GM18502 (cell line): ENCODE results near the gene TTYH3.

Experiments used
- ATAC-seq: cut with Tn5 transposase; IDR thresholded peaks from one replicate; pipeline ENCODE4 v1.9.1; 2021; ENCODE audit warnings: mild to moderate bottlenecking; ENCODE audit not compliant: unreplicated experiment, poor library complexity

Gene TTYH3

DNA sequence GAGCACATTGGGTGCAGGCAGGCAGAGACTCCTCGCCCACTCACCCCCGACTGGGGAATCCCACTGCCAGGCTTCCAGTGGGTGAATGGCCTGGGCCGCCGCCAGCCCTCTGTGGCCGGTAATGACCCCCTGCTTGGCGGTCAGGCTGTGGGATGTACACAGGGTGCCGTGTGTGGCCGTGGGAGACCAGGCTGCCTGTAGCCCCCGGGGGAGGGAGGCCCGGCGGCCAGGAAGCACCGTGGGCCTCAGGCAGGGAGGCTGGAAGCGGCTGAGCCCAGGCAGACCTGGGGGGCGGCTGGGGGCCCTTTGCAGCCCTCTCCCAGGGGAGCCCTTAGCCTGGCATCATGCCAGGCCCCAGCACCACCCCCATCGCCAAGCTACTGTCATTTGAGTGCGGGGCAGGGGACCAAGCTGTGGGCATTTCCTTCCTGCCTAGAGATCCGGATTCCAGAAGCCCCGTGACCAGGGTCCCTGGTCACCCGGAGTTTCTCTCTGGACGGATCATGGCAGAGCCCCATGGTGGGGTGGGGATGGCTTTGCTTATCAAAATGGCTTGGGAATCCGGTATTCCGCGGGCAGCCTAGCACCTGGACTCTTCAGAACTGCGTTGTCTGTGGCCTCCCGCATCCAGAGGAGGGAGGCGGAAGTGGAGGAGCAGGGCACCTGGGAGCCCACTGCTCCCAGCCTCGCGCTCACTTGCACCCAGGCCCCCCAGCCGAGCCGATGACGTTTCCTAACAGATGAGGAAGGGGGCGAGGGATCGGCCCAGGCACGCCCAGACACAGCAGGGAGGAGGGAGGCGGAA, 1.1 kb downstream of the TTYH3 start:
- peak; percentile 14 for ATAC-seq

DNA sequence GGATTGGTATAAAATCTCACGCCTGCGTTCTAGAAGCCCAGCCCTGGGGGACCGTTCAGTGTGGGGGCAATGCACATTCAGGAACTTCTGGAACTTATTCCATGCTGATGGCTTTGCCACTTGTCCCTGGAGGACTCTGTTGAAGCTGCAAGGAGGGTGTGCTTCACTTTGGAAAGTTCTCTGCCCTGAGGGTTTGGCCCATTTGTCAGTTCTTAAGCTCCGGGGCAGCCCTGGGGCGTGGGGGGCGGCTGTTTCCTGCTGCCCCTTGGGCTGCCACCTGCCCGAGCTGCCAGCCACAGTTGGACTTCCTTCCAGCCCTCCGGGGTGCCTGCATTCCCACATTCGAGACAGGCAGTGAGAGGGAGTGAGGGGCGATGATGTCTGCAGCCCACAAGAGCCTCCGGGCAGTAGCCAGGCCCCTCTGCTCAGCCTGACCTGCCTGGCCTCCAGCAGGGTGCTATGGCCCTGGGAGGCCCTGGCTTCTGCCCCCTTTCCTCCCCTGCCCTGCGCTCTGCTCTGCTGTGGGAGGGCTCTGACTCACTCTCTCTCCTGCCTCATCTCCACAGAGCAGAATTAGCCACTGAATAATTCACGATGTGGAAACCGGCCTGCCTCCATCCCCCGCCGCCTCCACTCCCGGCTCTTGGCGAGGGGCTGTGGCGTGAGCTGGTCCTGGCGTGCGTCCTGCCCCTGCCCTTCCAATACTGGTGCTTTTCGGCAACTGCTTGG, 1.9 kb downstream of the TTYH3 start:
- no peak for ATAC-seq

DNA sequence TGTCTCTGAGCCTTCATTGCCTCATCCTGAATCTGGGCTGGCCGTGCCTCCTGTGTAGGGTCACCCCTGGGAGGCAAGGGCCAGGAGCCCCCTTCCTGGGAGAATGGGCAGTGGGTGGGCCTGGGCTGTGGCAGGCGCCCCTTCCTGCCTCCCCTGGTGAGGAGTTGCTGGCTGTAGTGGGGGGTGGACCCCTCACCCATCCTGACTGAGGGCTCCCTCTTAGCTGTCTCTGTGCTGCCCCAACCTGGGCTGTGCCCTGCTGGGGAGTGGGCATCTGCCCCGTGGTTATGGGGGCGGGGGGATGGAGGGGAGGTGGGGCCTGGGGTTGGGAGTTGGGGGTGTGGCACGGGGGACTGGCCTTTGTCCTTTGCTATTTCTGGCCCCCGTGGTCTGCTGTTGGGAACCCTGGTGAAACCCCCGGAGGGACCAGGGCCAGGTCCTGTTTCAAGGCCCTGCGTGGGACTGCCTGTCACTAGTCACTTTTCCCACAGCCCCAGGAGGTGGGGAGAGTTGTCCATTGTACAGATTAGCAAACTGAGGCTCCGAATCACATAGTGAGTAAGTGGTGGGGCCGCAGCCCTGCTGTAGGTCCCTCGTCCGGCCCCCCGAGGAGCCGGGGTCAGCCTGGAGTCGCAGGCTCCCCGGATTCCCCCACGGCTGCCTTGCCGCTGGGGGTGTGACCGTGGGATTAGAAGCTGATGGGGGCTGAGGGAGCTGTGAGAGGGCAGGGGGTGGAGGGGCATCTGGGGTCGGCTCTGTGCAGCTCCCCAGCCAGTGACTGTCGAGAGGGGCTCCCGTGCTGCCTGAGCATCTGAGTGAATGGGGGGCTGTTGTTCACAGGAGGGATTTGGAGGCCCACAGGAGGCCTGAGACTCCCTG, 2.7 kb downstream of the TTYH3 start:
- no peak for ATAC-seq

DNA sequence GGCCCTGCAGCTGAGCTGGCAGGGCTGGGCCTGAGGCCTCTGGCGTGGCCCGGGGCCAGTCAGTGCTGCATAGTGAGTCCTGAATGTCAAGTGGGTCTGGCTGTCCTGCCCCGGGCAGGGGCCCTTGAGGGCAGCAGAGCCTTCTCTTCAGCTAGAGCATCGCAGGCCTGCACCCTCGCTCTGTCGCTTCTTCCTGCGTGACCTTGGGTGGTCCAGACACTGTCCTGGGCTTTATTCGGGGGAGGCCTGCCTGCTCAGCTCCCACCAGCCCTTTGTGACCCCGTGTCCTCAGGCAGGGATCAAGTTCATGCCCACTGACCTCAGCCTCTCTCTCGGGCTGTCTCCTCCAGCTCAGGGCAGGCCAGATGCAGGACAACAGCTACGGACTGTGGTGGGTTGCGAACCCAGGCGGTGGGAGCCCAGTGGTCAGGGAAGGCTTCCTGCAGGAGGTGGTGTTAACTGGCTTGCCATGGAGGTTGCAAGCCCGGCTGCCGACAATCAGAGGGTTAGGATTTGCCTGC, 3.4 kb downstream of the TTYH3 start:
- ATAC-seq: no peak

DNA sequence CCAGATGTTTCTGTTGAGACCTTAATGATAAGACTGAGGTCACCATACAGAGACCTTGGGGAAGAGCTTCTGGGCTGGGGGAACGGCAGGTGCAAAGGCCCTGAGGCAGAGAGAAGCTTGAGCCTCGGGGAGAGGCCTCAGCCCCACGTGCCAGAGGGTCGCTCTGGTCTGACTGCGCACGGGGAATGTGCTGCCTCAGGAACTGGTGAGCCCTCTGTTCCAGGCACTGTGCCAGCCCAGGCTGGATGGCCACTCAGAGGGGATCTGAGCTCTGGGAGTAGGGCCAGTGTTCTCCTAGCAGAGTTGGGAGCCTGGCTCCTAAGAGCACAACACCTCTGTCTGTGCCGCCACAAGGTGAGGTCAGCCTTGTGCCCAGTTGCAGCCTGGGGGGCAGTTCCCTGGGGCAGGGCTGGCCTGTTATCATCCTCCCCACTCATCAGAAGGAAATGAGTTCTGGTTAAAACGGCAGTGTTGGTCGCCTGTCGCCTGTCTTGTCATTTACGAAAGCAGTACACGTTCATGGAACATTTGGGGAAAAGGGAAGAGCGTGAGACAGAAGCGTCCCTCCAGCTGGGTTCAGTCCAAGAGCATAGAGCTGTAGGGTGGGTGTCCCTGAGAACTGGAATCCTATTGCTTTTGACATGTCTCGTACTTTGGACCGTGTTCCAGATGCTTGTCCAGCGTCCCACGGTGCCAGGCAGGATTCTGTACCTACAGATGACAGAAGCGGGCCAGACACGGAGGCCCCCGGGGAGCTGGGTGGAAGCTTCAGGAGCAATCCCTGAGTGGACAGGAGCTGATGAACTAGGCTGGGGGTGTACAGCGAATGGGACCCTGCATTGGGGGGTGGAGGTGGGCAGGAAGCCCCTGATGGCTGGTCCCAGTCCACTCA, 4.3 kb downstream of the TTYH3 start:
- ATAC-seq: no peak

DNA sequence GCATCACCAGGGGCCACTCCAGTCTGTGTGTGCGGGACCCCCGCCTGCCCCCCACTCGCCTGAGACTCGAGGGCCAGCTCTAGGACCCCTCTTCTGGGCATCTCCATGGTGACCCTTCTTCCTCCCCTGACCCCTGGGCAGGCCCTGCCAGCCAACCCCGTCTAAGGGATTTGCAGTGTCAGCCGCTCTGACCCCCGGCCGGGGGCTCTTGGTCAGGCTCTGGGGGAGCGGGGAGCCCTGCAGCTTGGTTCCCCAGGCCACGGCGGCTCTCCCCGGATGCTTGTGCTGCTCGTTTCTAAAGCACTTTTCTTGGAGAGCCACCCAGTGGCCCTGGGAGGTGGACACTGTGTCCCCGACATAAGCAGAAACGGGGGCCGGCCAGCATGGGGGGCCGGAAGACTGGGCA, 5.3 kb downstream of the TTYH3 start:
- ATAC-seq: no peak

GRCh38 chr7:2637505-2638223, 5.9 kb downstream of the TTYH3 start:
- ATAC-seq: no peak

DNA sequence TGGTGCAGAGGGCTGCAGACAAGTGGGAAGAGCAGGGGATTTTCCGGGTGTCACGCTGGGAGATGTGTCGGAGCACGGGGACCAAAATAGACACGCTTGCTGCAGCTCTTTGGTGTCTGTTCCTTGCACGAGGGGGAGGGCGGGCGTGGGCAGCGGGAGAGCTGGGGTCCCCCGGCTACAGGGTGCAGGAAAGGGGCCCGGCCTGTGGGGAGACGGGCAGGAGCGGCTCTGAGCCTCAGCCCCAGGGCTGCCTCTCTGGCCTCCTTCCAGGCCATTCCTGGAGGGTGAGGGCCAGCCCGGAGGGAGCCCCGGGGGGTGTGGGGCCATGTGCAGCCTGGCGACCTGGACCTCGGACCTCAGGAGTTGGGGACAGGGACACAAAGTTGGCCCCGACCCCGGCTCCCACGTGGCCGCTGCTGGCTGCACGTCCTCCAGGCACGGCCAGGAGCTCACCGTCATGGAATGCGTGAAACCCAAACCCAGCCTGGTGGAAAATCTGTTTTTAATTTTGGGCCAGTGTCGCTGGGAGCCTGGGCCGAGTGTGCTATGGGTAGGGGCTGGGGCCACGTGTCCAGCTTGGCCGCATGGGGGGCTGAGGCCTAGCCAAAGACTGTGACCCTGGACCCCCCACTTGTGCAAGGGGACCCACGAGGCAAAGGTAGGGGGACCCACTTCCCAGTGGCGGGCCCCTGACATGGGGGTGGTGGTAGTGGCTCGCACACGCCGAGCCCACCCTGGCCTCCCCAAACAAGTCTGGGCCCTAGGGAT, 6.6 kb downstream of the TTYH3 start:
- ATAC-seq: no peak

DNA sequence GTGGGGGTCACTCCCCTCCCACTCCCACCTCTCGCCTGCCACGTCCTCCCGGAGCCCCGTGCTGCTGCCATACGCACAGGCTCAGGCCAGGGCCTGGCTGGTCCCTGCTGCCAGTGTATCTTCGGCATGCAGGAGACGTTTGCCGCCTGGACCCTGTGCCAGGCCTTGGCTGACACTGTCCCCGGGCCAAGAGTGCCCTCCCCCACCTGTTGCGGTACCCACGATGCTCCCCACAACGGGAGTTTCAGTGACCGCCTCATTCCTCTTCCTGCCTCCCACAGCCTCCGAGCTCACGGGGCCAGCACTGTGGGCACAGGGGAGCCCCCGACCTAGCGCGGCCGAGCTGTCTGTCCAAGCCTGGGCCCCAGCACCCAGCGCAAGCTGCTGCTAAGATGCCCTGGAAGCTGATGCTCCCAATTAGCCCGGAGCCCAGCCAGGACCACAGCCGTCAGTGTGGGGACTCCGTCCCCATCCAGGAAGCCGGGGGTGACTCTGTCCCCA, 7.4 kb downstream of the TTYH3 start:
- ATAC-seq: no peak

- no peak for ATAC-seq
Measured at GRCh38 chr7:2639695-2640481, 8.1 kb downstream of the TTYH3 start.

- no peak for ATAC-seq
Measured at GRCh38 chr7:2640482-2640830, 8.7 kb downstream of the TTYH3 start.

- no peak for ATAC-seq
Measured at GRCh38 chr7:2640846-2641316, 9.1 kb downstream of the TTYH3 start.

DNA sequence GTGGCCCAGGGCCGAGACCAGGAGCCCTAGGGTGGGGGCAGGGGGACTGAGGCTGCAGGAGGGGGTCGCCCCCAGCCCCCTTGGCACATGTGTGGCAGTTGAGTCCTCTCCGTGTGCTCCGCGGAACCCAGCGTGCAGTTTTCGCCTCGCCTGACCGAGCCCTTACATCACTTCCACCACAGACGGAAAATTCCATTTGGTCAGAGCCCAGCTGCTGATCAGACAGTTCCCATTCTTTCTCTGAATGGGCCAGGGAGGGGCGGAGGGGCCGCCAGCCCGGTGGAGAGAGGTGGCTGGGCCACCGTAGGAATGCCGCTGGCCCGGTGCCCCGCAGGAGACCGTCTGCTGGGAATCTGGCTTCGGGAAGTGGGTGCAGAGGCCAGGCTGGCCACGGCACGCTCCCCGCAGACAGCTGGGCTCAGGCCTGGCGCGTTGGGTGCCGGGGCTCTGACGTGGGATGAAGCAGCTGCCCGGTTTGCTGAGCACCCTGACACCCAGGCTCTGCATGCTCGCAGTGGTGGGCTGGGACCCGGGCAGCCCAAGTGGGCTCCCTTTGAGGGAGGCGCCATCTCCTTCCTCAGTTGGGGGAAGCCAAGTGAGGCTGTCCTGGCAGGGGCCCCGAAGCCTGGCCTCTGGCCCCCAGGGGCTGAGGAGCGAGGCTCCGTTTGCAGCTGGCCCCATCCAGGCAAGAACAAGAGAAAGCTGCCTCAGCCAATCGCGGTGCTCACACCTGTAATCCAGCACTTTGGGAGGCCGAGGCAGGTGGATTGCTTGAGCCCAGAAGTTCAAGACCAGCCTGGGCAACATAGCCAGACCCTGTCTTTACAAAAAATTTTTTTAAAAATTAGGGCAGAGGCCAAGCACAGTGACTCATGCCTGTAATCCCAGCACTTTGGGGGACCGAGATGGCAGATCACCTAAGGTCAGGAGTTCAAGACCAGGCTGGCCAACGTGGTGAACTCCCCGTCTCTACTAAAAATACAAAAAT, 9.9 kb downstream of the TTYH3 start:
- peak; percentile 48 for ATAC-seq

DNA sequence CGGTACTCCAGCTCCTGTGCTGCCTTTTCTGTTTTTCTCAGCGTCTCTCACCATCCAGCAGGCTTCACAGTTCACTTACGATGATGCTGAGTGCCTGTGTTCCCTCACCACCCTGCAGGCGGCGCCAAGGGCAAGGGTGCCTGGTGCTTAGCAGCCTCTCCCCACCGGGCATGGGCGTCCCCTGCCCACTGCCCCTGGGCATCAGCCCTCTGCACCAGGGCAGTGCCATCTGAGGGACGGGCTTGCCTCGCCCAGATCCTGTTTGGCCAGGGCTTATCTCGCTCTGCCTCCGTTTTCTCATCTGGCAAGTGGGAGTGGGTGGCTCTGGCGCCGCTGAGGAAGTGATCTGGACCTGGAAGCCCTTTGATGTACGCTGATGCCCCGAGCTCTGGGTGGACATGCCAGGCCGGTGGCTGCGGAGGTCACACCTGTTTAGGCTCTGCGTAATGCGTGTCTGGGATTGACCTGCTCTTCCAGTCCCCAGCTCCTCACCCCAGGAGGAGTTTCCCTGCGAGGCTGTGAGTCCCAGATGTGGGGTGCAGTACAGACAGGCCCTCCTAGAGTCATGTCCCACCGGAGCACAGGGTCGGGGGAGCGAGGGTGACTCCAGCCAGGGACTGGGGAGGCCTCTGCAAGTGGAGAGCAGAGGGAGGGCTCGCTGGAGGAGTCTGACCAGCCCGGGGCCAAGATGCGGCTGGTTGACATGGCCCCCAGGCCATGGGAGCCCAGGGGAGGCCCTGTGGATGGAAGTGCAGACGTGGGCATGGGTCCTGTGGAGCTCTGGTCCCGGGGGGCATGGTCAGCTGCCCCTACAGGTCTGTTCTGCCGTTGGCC, 11.8 kb downstream of the TTYH3 start:
- no peak for ATAC-seq

DNA sequence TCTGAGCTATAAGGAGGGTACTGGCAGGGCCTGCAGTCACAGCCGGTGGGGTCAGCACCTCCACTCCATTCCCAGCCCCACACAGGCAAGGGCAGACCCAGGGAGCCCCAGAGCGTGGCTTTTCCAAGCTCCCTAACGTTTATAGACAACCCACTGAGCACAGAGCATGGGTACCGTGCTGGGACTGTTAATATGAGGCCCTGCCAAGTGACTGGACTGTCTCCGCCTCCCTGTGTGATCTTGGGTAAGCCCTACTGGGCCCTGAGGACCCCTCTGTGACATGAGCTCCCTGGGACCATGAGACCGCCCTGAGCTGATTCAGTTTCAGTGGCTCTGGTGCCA, 12.4 kb downstream of the TTYH3 start:
- no peak for ATAC-seq
